ENCODE results near the gene SLC7A8.
"Not testable (repeated sequence)": the region's sequence is repeated elsewhere in the genome, so short reads cannot be mapped to it uniquely, and the experiment has no call there.

SLC7A8 gene
- total RNA-seq, result 0.97 to 1.1 reads per million in 2 donors

DNA sequence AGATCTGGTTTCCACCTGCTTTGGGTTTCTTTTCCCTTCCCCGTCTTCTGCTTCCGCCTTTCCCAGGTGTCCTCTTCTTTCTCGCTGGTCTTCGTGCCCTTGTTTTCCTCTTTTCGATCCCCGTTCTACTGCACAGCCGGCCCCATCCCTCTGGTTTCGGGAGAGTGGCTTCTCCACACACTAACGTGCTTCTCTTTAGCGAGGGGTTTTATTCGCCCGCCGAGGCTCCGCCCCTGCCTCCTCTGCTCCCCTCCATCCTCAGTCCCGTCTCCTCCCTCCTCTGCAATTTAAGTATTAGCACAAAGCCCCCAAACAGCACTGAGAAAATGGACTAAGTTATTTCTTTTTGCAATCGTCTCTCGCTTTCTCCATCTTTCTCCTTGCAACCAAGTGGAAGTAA, at the start of gene SLC7A8:
Gene SLC7A8 (minus strand): TSS at position 182 of the 400 bp plus-strand sequence. CDS start 746 bp downstream, outside the sequence.
- DNase-seq, result no peak

- not testable (repeated sequence) for DNase-seq
Observed at GRCh38 chr14:23232241-23232808, 48.9 kb upstream of the SLC7A8 start.

DNA sequence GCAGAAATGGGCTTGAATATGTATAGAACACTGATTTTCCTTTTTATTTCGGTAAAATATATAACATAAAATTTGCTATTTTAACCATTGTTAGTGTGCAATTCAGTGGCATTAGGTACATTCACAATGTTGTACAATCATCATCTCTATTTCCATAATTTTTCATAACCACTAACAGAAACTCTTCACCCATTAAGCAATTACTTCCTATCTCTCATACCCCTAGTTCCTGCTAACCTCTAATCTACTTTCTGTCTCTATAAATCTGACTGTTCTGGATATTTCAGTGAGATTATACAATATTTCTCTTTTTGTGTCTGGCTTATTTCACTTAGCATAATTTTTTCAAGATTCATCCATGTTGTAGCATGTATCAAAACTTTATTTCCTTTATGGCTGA, 45.4 kb upstream of the SLC7A8 start:
- no peak for DNase-seq

- no peak for DNase-seq
Observed at GRCh38 chr14:23227566-23227965, 44.1 kb upstream of the SLC7A8 start.

DNA sequence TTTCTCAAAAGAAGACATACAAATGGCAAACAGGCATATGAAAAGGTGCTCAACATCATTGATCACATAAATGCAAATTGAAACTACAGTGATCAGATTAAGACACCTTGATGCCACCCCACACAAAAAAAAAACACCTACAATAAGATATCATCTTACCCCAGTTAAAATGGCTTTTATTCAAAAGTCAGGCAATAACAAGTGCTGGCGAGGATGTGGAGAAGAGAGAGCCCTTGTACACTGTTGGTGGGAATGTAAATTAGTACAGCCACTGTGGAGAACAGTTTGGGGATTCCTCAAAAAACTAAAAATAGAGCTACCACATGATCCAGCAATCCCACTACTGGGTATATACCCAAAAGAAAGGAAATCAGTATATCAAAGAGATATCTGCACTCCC, 41.5 kb upstream of the SLC7A8 start:
- not testable (repeated sequence) for DNase-seq

DNA sequence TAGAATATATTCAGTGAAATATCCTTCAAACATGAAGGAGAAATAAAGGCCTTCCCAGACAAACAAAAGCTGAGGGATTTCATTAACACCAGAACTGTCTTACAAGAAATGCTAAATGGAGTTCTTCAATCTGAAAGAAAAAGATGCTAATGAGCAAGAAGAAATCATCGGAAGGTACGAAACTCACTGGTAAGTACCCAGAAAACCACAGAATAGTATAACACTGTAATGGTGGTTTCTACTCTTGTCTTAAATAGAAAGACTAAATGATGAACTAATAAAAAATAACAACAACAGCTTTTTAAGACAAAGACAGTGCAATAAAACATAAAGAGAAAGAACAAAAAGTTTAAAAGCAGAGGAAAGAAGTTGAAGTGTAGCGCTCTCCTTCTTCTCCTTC, 35.6 kb upstream of the SLC7A8 start:
- DNase-seq, result no peak

GRCh38 chr14:23217032-23218020, 33.9 kb upstream of the SLC7A8 start:
- DNase-seq, result no peak

GRCh38 chr14:23215421-23215820, 32.0 kb upstream of the SLC7A8 start:
- DNase-seq, result no peak

DNA sequence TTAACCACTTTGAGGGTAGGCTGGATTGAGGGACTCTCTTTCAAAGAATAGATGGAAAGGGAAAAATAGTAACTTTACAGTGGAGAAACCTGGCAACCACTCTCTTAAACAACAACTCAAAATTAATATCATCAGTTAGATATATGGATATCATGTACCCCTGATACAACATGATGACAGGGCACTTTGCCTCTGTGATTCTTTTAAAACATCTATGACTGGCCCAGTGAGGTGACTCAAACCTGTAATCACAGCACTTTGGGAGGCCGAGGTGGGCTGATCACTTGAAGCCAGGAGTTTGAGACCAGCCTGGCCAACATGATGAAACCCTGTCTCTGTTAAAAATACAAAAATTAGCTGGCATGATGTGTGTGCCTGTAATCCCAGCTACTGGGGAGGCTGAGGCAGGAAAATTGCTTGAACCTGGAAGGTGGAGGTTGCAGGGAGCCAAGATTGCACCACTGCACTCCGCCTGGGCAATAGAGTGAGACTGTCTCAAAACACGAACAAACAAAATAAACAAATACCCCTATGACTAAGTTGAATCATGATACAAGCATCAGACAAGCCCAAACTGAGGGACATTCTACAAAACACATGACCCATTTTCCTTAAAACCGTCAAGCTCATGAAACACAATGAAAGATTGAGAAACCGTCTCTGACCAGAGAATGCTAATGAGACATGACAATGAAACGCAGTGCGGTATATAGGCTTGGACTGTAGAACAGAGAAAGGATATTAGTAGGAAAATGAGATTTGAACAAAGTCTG, 26.4 kb upstream of the SLC7A8 start:
- no peak for DNase-seq

DNA sequence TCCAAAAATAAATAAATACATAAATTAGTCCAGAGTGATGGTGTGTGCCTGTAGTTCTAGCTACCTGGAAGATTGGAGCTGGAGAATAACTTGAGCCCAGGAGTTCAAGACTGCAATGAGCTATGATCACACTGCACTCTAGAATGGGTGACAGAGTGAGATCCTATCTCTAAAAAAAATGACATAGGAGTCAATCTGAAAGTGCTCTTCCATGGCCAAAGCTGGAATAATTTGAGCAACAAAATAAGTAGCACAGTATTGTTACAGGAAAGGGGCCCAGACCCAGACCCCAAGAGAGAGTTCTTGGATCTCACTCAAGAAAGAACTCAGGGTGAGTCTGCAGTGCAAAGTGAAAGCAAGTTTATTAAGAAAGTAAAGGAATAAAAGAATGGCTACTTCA, 24.9 kb upstream of the SLC7A8 start:
- DNase-seq, result no peak

DNA sequence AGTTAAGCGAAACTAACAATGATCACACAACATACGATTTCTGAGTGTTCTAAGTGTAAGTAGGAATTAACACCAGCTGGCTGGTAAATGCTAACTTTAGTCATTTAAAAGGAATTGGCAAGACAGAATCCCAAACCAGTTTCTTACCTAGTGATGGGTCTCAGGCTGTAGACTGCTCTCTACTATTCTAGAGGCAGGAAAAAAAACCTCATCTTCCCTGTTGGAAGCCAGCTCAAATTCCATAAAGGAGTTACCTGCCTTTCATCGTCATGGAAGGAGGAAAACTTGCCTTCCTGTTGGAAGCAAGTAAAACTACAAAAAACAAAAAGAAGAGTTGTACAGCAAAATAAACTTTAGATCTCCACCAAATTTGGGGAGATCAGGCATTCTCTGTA, 23.7 kb upstream of the SLC7A8 start:
- no peak for DNase-seq

DNA sequence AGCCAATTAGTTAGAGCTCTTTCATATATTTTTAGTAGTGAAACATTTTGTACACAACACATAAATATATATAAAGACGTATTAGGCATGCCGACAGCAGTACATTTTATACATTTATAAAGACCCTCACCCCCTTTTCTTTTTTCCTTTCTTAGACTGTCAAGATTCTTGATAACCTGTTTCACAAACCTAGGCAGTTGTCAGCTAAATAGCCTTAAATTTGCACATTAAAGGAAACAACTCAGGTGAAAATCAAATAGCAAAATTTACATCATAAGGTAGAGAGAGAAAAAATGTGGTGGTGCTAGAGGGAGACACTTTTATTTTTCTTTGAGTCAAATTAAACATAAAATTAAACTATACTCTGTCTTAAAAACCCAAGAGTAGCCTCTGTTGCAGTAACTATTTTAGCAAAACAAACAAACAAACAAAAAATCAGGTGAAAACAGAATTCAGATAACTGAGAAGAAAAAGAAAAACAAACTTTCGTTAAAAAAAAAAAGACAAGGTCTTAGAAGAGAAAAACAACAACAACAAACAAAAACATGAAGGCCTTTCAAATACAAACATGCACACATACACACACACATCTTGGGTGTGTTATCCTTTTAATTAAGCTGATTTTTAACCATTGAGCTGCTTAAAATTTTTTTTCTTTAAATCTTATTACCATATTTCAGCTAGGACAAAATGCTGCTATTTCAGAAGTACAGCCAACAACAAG, 23.1 kb upstream of the SLC7A8 start:
- no peak for DNase-seq

DNA sequence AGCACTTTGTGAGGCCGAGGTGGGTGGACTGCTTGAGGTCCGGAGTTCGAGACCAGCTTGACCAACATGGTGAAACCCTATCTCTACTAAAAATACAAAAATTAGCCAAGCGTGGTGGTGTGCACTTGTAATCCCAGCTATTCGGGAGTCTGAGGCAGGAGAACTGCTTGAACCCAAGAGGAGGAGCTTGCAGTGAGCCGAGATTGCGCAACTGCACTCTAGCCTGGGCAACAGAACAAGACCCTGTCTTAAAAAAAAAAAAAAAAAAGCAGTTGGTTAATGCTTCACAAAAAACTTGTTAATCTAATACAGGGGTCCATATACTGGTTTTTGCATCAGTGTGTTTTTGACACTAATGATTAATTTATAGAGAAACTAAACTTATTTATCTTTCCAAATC, 18.5 kb upstream of the SLC7A8 start:
- no peak for DNase-seq

GRCh38 chr14:23199141-23199540, 15.7 kb upstream of the SLC7A8 start:
- not testable (repeated sequence) for DNase-seq

- not testable (repeated sequence) for DNase-seq
Observed at GRCh38 chr14:23196487-23196886, 13.0 kb upstream of the SLC7A8 start.

DNA sequence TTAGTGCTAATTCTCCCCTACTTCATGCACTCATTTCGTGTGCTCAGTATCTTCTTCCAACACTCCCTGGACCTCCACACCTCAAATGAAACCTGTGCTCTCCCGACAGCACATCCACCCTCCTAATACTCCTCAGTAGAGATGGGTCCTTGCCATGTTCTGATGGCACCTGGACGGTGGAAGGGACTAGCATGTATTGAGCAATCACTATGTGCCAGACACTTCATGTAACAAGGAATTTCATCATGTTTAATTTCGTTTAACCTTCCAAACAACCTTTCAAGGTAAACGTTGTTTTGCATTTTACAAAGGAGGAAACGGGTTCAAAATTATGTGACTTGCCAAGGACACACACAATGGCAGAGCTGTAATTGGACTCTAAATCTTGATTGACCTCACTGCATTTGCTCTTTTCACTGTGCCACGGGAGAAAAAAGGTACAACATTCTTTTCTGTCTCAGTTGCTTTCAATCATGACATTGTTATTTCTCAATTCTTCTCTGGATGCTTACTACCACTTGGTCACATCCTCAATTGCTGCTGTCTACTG, 12.2 kb upstream of the SLC7A8 start:
- no peak for DNase-seq

GRCh38 chr14:23193432-23193831, 10.0 kb upstream of the SLC7A8 start:
- no peak for DNase-seq

DNA sequence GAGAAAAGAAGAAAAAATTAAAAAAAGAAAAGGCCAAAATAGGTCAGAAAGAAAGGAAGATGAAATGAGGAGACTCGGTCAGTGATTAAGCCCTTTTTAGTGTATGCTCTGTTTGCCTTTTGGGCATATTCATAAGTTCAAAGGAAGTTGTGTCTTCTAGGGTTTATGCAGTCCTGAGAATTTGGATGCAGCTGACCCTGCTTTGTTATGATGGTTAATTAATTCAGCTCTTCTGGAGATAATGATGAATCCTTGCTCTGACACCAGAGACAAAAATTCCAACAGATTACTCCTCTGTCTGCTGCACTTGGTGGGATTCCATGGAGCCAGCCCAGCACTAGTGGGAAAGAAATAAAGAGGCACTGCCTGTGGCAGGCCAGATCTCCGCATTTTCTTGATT, 4.5 kb upstream of the SLC7A8 start:
- DNase-seq, result no peak

DNA sequence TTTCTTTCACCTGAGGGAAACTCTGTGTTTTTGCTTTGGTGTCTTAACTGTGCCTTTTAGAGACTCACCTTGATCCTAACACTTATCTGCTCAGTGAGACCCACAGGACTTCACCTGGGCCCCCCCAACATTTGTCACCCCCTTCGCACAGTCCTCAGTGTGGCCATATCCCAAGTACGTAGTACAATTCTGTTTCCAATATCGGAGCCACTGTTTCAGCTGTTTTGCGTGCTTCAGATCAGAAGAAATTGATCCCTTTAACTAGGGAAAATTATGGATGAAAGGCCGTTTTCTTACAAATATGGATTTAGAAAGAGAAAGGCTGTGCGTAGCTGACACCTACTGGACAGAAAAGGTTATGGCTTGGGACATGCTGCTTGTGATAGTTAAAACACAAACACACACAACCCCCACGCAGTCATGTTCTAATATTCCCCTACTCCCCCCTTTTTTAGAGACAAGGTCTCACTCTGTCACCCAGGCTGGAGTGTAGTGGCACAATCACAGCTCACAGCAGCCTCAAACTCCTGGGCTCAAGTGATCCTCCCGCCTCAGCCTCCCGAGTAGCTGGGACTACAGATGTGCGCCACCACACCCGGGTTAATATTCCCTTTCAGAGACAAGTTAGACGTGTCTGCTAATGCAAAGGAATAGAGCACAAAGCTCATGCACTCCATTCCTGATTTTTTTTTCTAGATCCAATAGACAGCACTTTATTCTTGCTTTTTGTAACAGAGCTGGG, 3.6 kb upstream of the SLC7A8 start:
- no peak for DNase-seq

- no peak for DNase-seq
Observed at GRCh38 chr14:23185063-23185462, 1.6 kb upstream of the SLC7A8 start.

GRCh38 chr14:23183158-23183470, 346 bp downstream of the SLC7A8 start:
- no peak for DNase-seq

Measured in T-helper 9 cell (primary cell).